Keratinocyte (primary cell): ENCODE results near the gene CASR. TPM values are rescaled to one million over a fixed set of nuclear protein-coding genes. Genes with fewer than 3 reads are reported as not detected.

Experiments used
- DNase-seq: peaks from one replicate; pipeline ENCODE4 v3.0.0-alpha.2; 2011; ENCODE audit warnings: low read depth, missing footprints, low spot score
- FAIRE-seq: peaks from 2 replicates; lab custom pipeline; 2011; peaks lifted over from hg19 to GRCh38; lab: Jason Lieb, UNC
- H2AFZ ChIP-seq: 2 replicates; pipeline ENCODE4 v1.6.0; 2012; ENCODE audit warnings: low read length, control low read depth, inconsistent platforms; ENCODE audit not compliant: control insufficient read depth
- H3K27ac ChIP-seq: 2 replicates; pipeline ENCODE4 v1.5.1; 2011; ENCODE audit warnings: low read length; ENCODE audit not compliant: control insufficient read depth, insufficient read depth
- H3K27me3 ChIP-seq: 3 replicates; pipeline ENCODE4 v1.6.0; 2011; ENCODE audit warnings: low read length; ENCODE audit not compliant: control insufficient read depth, insufficient read depth; ENCODE audit errors: extremely low read depth
- H3K36me3 ChIP-seq, 2 experiments: 2 replicates in 1 of 2; 3 replicates in 1 of 2; pipeline ENCODE4 v1.5.1; 2011; ENCODE audit warnings: low read length in 2 of 2, mild to moderate bottlenecking in 1 of 2; ENCODE audit not compliant: control insufficient read depth in 2 of 2, insufficient read depth in 2 of 2; ENCODE audit errors: extremely low read depth in 1 of 2
- H3K4me1 ChIP-seq: 3 replicates; pipeline ENCODE4 v1.5.1; 2011; ENCODE audit warnings: low read length; ENCODE audit not compliant: control insufficient read depth, insufficient read depth; ENCODE audit errors: extremely low read depth
- H3K4me2 ChIP-seq: 3 replicates; pipeline ENCODE4 v1.6.0; 2011; ENCODE audit warnings: low read depth, low read length; ENCODE audit not compliant: control insufficient read depth, insufficient read depth; ENCODE audit errors: extremely low read depth
- H3K4me3 ChIP-seq, 3 experiments: fragments of 200-600 bp in 1 of 3; sonication (generic) in 1 of 3; 2 replicates in 2 of 3; 3 replicates in 1 of 3; pipeline ENCODE4 v1.5.1; 2011 to 2016; ENCODE audit warnings: low read length in 3 of 3, mild to moderate bottlenecking in 3 of 3, control low read depth in 2 of 3, inconsistent platforms in 1 of 3, low read depth in 1 of 3, mixed read lengths in 1 of 3, mixed run types in 1 of 3, moderate library complexity in 1 of 3; ENCODE audit not compliant: control insufficient read depth in 2 of 3, insufficient read depth in 2 of 3; ENCODE audit errors: extremely low read depth in 1 of 3
- H3K79me2 ChIP-seq: 2 replicates; pipeline ENCODE4 v1.6.0; 2012; ENCODE audit warnings: low read length; ENCODE audit not compliant: control insufficient read depth, insufficient read depth
- H3K9ac ChIP-seq: 3 replicates; pipeline ENCODE4 v1.6.0; 2011; ENCODE audit warnings: low read length; ENCODE audit not compliant: control insufficient read depth, insufficient read depth; ENCODE audit errors: extremely low read depth
- H3K9me1 ChIP-seq: 3 replicates; pipeline ENCODE4 v1.6.0; 2011; ENCODE audit warnings: low read length; ENCODE audit not compliant: control insufficient read depth, insufficient read depth; ENCODE audit errors: extremely low read depth
- H3K9me3 ChIP-seq: 2 replicates; pipeline ENCODE4 v1.5.1; 2012; ENCODE audit warnings: low read depth, low read length; ENCODE audit not compliant: control insufficient read depth
- H4K20me1 ChIP-seq: 3 replicates; pipeline ENCODE4 v1.6.0; 2011; ENCODE audit warnings: low read length; ENCODE audit not compliant: control insufficient read depth, insufficient read depth; ENCODE audit errors: extremely low read depth
- EZH2 ChIP-seq: IDR thresholded peaks from one replicate; pipeline ENCODE4 v1.6.1; 2012; ENCODE audit warnings: inconsistent platforms, mild to moderate bottlenecking, low read length, moderate library complexity
- dilution Hi-C: fragments of 300-500 bp; cut with MboI; formaldehyde crosslinking; loops from one replicate; pipeline ENCODE4 v1.7.0; 2020; ENCODE audit warnings: low sequenced_read_pairs; ENCODE audit not compliant: extremely low pct_ligation_motif_present
- polyA plus RNA-seq, 5 experiments: library from polyadenylated mRNA; depleted of rRNA in 3 of 5; stranded (reverse) in 3 of 5; stranded (forward) in 1 of 5; unstranded in 1 of 5; fragments of >200 nt; gene quantifications; 1 replicate in 1 of 5; 2 replicates in 3 of 5; 3 replicates in 1 of 5; pipeline versions ENCODE4 v1.2.1 to v1.2.3, GENCODE V29; 2011 to 2012; ENCODE audit warnings: missing spikeins in 2 of 5, low read depth in 1 of 5, low replicate concordance in 1 of 5
- TF ChIP-seq, protein P1 (sequence below), 3 experiments: IDR thresholded peaks in 1 of 3; conservative IDR thresholded peaks in 1 of 3; optimal IDR thresholded peaks in 1 of 3; 2 replicates in 2 of 3; 3 replicates in 1 of 3; pipeline versions ENCODE3 to v1.5.1; 2011; ENCODE audit warnings: low read length in 3 of 3, mild to moderate bottlenecking in 3 of 3, moderate library complexity in 2 of 3, control low read depth in 1 of 3, inconsistent platforms in 1 of 3; ENCODE audit not compliant: insufficient read depth in 2 of 3; ENCODE audit errors: extremely low read depth in 1 of 3

Gene CASR
- polyA plus RNA-seq, 1 donor (not counting 4 experiments of a cell fraction or from before 2014, with no cell fraction given) = not detected

DNA sequence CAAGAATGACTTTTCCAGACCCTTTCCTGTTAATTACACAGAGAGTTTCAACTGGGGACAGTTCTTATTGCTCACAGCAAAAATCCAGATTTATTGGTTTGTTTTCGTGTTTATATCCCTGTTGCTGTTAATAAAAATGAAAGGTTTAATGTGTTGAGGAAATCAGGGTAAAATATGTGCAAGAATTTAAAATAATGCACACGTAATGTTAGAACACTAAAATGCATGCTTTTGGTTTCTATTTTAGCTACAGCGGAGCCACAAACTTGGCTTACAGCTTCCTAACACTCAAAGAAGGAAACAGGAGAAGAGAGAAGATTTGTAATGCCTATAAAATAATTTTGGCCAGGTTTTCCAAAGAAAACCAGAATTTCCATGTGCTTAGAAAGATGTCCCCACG, 62.7 kb downstream of the CASR start:
- Histone ChIP-seq H4K20me1 (no peaks in the 10 kb centered on the region), H2AFZ (no peak overlapping the region), H3K9ac (no peak overlapping the region), H3K4me2 (no peak overlapping the region), H3K4me3 (no peak overlapping the region), H3K9me1 (no peaks in the 10 kb centered on the region), H3K27me3 (peaks cover 8% of the 10 kb centered on the region), H3K79me2 (no peaks in the 10 kb centered on the region), H3K36me3 (no peaks in the 10 kb centered on the region), H3K9me3 (no peaks in the 10 kb centered on the region), H3K4me1 (no peaks in the 10 kb centered on the region), H3K27ac (no peak overlapping the region)
- no peak for DNase-seq
- TF ChIP-seq EZH2 = no peak
- TF ChIP-seq, protein P1, sequence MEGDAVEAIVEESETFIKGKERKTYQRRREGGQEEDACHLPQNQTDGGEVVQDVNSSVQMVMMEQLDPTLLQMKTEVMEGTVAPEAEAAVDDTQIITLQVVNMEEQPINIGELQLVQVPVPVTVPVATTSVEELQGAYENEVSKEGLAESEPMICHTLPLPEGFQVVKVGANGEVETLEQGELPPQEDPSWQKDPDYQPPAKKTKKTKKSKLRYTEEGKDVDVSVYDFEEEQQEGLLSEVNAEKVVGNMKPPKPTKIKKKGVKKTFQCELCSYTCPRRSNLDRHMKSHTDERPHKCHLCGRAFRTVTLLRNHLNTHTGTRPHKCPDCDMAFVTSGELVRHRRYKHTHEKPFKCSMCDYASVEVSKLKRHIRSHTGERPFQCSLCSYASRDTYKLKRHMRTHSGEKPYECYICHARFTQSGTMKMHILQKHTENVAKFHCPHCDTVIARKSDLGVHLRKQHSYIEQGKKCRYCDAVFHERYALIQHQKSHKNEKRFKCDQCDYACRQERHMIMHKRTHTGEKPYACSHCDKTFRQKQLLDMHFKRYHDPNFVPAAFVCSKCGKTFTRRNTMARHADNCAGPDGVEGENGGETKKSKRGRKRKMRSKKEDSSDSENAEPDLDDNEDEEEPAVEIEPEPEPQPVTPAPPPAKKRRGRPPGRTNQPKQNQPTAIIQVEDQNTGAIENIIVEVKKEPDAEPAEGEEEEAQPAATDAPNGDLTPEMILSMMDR (optimal IDR thresholded peaks at IDR 0.05 in 1 of 3, IDR thresholded peaks at IDR 0.05 in 1 of 3, conservative IDR thresholded peaks at IDR 0.05 in 1 of 3; ENCODE audit: extremely low read depth in 1 of 3, insufficient read depth in 2 of 3, low read length in 3 of 3) = no peak
- dilution Hi-C loops = no loop called here
- FAIRE-seq = no peak

DNA sequence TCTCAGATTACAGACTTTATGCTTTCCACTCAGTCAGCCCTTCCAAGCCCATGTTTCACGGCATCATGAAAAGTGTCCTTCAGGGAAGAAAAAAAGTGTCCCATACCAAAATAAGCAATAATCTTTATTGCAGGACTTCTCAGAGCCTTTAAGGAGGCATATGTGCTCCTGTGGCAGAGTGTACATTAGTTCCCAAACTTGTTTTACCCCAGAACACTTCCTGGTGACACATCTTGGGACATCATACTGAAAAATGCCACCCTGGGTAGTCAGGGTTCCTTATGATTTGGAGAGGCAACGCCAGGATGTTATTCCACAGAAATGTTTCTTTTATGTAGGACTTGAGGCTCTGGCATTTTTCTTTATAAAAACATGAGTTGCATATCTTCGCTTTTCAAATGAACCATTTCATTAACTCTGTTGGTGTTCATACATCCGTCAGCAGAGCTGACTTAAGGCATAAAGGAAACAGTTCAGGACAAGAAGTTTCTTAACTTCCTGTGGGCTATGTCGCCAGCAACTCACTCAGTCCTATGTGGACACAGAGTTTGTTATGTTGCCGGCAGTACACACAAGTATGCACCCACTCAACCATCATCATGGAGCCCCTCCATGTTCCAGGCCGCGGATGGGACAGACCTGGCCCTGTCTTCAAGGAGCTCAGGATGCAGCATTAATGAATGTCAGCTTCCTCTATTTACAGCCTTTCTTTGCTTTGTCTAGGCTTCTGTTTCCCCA, 63.8 kb downstream of the CASR start:
- Histone ChIP-seq H2AFZ (no peak overlapping the region), H3K4me1 (no peaks in the 10 kb centered on the region), H3K27me3 (peaks cover 8% of the 10 kb centered on the region), H3K9ac (no peak overlapping the region), H3K9me3 (no peaks in the 10 kb centered on the region), H3K27ac (no peak overlapping the region), H3K4me2 (no peak overlapping the region), H3K9me1 (no peaks in the 10 kb centered on the region), H3K79me2 (no peaks in the 10 kb centered on the region), H3K36me3 (no peaks in the 10 kb centered on the region), H3K4me3 (no peak overlapping the region), H4K20me1 (no peaks in the 10 kb centered on the region)
- FAIRE-seq = no peak
- TF ChIP-seq EZH2 = no peak
- TF ChIP-seq, protein P1 (optimal IDR thresholded peaks at IDR 0.05 in 1 of 3, IDR thresholded peaks at IDR 0.05 in 1 of 3, conservative IDR thresholded peaks at IDR 0.05 in 1 of 3; ENCODE audit: extremely low read depth in 1 of 3, insufficient read depth in 2 of 3, low read length in 3 of 3) = no peak
- no peak for DNase-seq
- dilution Hi-C loops = no loop called here
